MM.1S (cell line): ENCODE data around the gene MTMR12.

Source experiments
- EZH2 ChIP-seq: fragments of 300-600 bp; sonication (generic); optimal IDR thresholded peaks from 2 replicates; pipeline ENCODE3; 2017; ENCODE audit warnings: low read depth, mild to moderate bottlenecking, antibody characterized with exemption, low read length, mixed read lengths
- EZH2phosphoT487 ChIP-seq: fragments of 300-600 bp; sonication (generic); IDR thresholded peaks from 2 replicates; pipeline ENCODE4 v1.6.1; 2018; ENCODE audit warnings: antibody characterized with exemption, low read length
- TF ChIP-seq, protein P1 (sequence below): fragments of 300-600 bp; sonication (generic); IDR thresholded peaks from 2 replicates; pipeline ENCODE4 v1.5.1; 2016; ENCODE audit warnings: antibody characterized with exemption, low read length, mixed read lengths

DNA sequence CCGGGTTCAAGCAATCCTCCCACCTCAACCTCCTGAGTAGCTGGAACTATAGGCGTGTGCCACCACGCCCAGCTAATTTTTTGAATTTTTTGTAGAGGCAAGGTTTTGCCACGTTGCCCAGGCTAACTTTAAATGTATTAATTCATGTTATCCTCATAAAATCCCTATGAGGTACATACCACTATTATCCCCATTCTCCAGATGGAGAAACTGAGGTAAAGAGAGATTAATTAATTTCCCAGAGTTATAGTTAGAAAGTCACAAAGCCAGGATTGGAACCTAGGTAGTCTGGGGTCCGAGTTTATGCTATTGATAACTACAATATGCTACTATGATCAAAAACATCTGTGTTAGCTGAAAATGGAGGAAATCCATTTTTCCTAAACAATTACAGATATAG, 106.7 kb downstream of the MTMR12 start:
- TF ChIP-seq, protein P1, sequence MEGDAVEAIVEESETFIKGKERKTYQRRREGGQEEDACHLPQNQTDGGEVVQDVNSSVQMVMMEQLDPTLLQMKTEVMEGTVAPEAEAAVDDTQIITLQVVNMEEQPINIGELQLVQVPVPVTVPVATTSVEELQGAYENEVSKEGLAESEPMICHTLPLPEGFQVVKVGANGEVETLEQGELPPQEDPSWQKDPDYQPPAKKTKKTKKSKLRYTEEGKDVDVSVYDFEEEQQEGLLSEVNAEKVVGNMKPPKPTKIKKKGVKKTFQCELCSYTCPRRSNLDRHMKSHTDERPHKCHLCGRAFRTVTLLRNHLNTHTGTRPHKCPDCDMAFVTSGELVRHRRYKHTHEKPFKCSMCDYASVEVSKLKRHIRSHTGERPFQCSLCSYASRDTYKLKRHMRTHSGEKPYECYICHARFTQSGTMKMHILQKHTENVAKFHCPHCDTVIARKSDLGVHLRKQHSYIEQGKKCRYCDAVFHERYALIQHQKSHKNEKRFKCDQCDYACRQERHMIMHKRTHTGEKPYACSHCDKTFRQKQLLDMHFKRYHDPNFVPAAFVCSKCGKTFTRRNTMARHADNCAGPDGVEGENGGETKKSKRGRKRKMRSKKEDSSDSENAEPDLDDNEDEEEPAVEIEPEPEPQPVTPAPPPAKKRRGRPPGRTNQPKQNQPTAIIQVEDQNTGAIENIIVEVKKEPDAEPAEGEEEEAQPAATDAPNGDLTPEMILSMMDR = no peak
- TF ChIP-seq EZH2 = no peak
- TF ChIP-seq EZH2phosphoT487 = no peak
